Sigmoid colon (tissue), 4 donors: ENCODE measurements around the gene TSHZ1.

Experiments used
- EP300 ChIP-seq, 4 donors: sonication (generic); formaldehyde crosslinking; IDR thresholded peaks; one replicate each; pipeline ENCODE4 v1.6.1; 2017; ENCODE audit warnings: antibody characterized with exemption in 4 of 4
- POLR2A ChIP-seq, 2 donors: fragments of 450-650 bp; IDR thresholded peaks; one replicate each; pipeline ENCODE4 v1.6.1; 2016; ENCODE audit warnings: antibody characterized with exemption in 2 of 2, mild to moderate bottlenecking in 2 of 2, moderate library complexity in 2 of 2
- POLR2AphosphoS5 ChIP-seq, 4 donors: sonication (generic); formaldehyde crosslinking; IDR thresholded peaks; one replicate each; pipeline ENCODE4 v1.6.1; 2017; ENCODE audit warnings: antibody characterized with exemption in 4 of 4
- TF ChIP-seq, protein P1 (sequence below), 4 experiments: fragments of 450-650 bp in 3 of 4; fragments of 200-600 bp in 1 of 4; IDR thresholded peaks; one replicate each; pipeline ENCODE4 v1.5.1; 2016 to 2019; ENCODE audit warnings: antibody characterized with exemption in 4 of 4, mild to moderate bottlenecking in 3 of 4, moderate library complexity in 2 of 4

DNA sequence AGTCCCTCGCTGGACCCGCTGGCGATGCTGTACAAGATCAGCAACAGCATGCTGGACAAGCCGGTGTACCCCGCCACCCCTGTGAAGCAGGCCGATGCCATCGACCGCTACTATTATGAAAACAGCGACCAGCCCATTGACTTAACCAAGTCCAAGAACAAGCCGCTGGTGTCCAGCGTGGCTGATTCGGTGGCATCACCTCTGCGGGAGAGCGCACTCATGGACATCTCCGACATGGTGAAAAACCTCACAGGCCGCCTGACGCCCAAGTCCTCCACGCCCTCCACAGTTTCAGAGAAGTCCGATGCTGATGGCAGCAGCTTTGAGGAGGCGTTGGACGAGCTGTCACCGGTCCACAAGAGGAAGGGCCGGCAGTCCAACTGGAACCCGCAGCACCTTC lies 77.1 kb downstream of the TSHZ1 start:
- TF ChIP-seq, protein P1, sequence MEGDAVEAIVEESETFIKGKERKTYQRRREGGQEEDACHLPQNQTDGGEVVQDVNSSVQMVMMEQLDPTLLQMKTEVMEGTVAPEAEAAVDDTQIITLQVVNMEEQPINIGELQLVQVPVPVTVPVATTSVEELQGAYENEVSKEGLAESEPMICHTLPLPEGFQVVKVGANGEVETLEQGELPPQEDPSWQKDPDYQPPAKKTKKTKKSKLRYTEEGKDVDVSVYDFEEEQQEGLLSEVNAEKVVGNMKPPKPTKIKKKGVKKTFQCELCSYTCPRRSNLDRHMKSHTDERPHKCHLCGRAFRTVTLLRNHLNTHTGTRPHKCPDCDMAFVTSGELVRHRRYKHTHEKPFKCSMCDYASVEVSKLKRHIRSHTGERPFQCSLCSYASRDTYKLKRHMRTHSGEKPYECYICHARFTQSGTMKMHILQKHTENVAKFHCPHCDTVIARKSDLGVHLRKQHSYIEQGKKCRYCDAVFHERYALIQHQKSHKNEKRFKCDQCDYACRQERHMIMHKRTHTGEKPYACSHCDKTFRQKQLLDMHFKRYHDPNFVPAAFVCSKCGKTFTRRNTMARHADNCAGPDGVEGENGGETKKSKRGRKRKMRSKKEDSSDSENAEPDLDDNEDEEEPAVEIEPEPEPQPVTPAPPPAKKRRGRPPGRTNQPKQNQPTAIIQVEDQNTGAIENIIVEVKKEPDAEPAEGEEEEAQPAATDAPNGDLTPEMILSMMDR (IDR thresholded peaks at IDR 0.05): no peak
- TF ChIP-seq EP300 (IDR thresholded peaks at IDR 0.05) (no peak), POLR2A (IDR thresholded peaks at IDR 0.05) (no peak), POLR2AphosphoS5 (IDR thresholded peaks at IDR 0.05) (no peak)
